HepG2 (cell line): ENCODE measurements around the gene TTBK1.

Source experiments
- GATAD1 ChIP-seq: IDR thresholded peaks from 2 replicates; pipeline ENCODE4 v1.6.1; 2016; ENCODE audit warnings: missing genetic modification reagents, missing compliant biosample characterization
- HNF1B ChIP-seq: sonication (generic); formaldehyde crosslinking; IDR thresholded peaks from 2 replicates; pipeline ENCODE4 v1.5.1; 2020; ENCODE audit warnings: mild to moderate bottlenecking, moderate library complexity, missing genetic modification reagents
- RELA ChIP-seq: sonication (generic); formaldehyde crosslinking; IDR thresholded peaks from 2 replicates; pipeline ENCODE4 v1.4.0; 2020; ENCODE audit warnings: missing genetic modification reagents
- SKIL ChIP-seq: sonication (generic); formaldehyde crosslinking; IDR thresholded peaks from 2 replicates; pipeline ENCODE4 v1.8.0; 2022; ENCODE audit warnings: missing genetic modification reagents, mild to moderate bottlenecking, moderate library complexity, borderline replicate concordance
- THRA ChIP-seq: sonication (generic); formaldehyde crosslinking; IDR thresholded peaks from 2 replicates; pipeline ENCODE4 v1.4.0; 2020; ENCODE audit warnings: missing genetic modification reagents, borderline replicate concordance

GRCh38 chr6:43335469-43335868 is 92.2 kb downstream of the TTBK1 start:
- TF ChIP-seq SKIL (CRISPR knock-in tag) (no peak), THRA (CRISPR knock-in tag) (no peak), GATAD1 (CRISPR knock-in tag) (no peak), HNF1B (CRISPR knock-in tag) (no peak), RELA (CRISPR knock-in tag) (no peak)
